ENCODE measurements around the gene PNPLA2. TPM values are rescaled to one million over a fixed set of nuclear protein-coding genes. Genes with fewer than 3 reads are reported as not detected.

The PNPLA2 gene
- total RNA-seq, 1 donor from 2014 or later = 2.6 TPM

GRCh38 chr11:873706-874105 lies 55.0 kb downstream of the PNPLA2 start:
- Histone ChIP-seq H2AFZ (replicated peaks) (no peak overlapping the region), H3K36me3 (no peaks in the 10 kb centered on the region), H3K79me2 (ENCODE audit: low read depth) (no peaks in the 10 kb centered on the region), H3K27me3 (no peaks in the 10 kb centered on the region), H3F3A (ENCODE audit: low read depth) (no peaks in the 10 kb centered on the region), H3K4me1 (no peaks in the 10 kb centered on the region), H3K27ac (no peak overlapping the region), H3K4me2 (no peak overlapping the region), H3K9ac (no peak overlapping the region), H3K4me3 (no peak overlapping the region), H3K9me3 (ENCODE audit: low read depth) (no peaks in the 10 kb centered on the region), H4K20me1 (ENCODE audit: low read depth) (peaks cover 16% of the 10 kb centered on the region)
- Mint-ChIP-seq H3K27me3 (ENCODE audit: insufficient read depth, low read depth) (peaks cover 10% of the 10 kb centered on the region), H3K4me3 (no peak overlapping the region), H3K4me1 (no peaks in the 10 kb centered on the region), H3K27ac (no peak overlapping the region), H3K36me3 (peaks cover 12% of the 10 kb centered on the region), H3K9me3 (no peaks in the 10 kb centered on the region)
- no peak for DNase-seq (ENCODE audit: low spot score)
- no peak for TF ChIP-seq CTCF (IDR thresholded peaks at IDR 0.05)

Small RNA genes within 50 kb of the gene (small RNA-seq; reads per million reads assigned to genes)
- gene SNORA52 = not detected

Other genes with a start within 250 kb of the PNPLA2 start
- gene PHRF1, start 242.4 kb upstream of the PNPLA2 start, total RNA-seq (ENCODE audit: low replicate concordance) = 9.8 and 43.6 TPM in 2 replicates
- 4.3 and 18.4 TPM in 2 replicates for gene IRF7, start 203.0 kb upstream of the PNPLA2 start, total RNA-seq (ENCODE audit: low replicate concordance)
- gene CDHR5, start 194.0 kb upstream of the PNPLA2 start, total RNA-seq (ENCODE audit: low replicate concordance) = not detected in 2 replicates
- gene SCT, start 191.7 kb upstream of the PNPLA2 start, total RNA-seq (ENCODE audit: low replicate concordance) = not detected in 2 replicates
- 0.97 and 6.6 TPM in 2 replicates for gene DRD4, start 181.6 kb upstream of the PNPLA2 start, total RNA-seq (ENCODE audit: low replicate concordance)
- 38.4 and 66.4 TPM in 2 replicates for gene DEAF1, start 123.7 kb upstream of the PNPLA2 start, total RNA-seq (ENCODE audit: low replicate concordance)
- 38.7 and 42.7 TPM in 2 replicates for gene TMEM80, start 123.1 kb upstream of the PNPLA2 start, total RNA-seq (ENCODE audit: low replicate concordance)
- 3.3 and 11.0 TPM in 2 replicates for gene EPS8L2, start 112.7 kb upstream of the PNPLA2 start, total RNA-seq (ENCODE audit: low replicate concordance)
- gene TALDO1, start 71.5 kb upstream of the PNPLA2 start, total RNA-seq (ENCODE audit: low replicate concordance) = 101 and 114 TPM in 2 replicates
- 24.1 and 52.9 TPM in 2 replicates for gene GATD1, start 41.4 kb upstream of the PNPLA2 start, total RNA-seq (ENCODE audit: low replicate concordance)
- gene CEND1, start 28.8 kb upstream of the PNPLA2 start, total RNA-seq (ENCODE audit: low replicate concordance) = 0.94 and 1.9 TPM in 2 replicates
- gene SLC25A22, start 20.6 kb upstream of the PNPLA2 start, total RNA-seq (ENCODE audit: low replicate concordance) = 11.0 and 38.4 TPM in 2 replicates
- gene PIDD1, start 13.7 kb upstream of the PNPLA2 start, total RNA-seq (ENCODE audit: low replicate concordance) = 4.8 and 34.6 TPM in 2 replicates
- gene RPLP2, start 8.9 kb upstream of the PNPLA2 start, total RNA-seq (ENCODE audit: low replicate concordance) = 418 and 629 TPM in 2 replicates
- gene CRACR2B, start 9.0 kb downstream of the PNPLA2 start, total RNA-seq (ENCODE audit: low replicate concordance) = 3.9 and 11.6 TPM in 2 replicates
- 37.4 and 82.2 TPM in 2 replicates for gene CD151, start 14.0 kb downstream of the PNPLA2 start, total RNA-seq (ENCODE audit: low replicate concordance)
- 12.9 and 27.5 TPM in 2 replicates for gene POLR2L, start 23.6 kb downstream of the PNPLA2 start, total RNA-seq (ENCODE audit: low replicate concordance)
- 19.6 and 58.2 TPM in 2 replicates for gene TSPAN4, start 23.9 kb downstream of the PNPLA2 start, total RNA-seq (ENCODE audit: low replicate concordance)
- gene CHID1, start 91.9 kb downstream of the PNPLA2 start, total RNA-seq (ENCODE audit: low replicate concordance) = 56.6 and 62.9 TPM in 2 replicates
- gene AP2A2, start 107.0 kb downstream of the PNPLA2 start, total RNA-seq (ENCODE audit: low replicate concordance) = 50.4 and 67.5 TPM in 2 replicates
- not detected in 2 replicates for gene MUC6, start 217.8 kb downstream of the PNPLA2 start, total RNA-seq (ENCODE audit: low replicate concordance)